IMR-90 (cell line): ENCODE results near the gene GTSE1. TPM values are rescaled to one million over a fixed set of nuclear protein-coding genes. Genes with fewer than 3 reads are reported as not detected.

Experiments used
- ATAC-seq: fragments of 200-7000 bp; cut with Tn5 transposase; 2 replicates; pipeline ENCODE4 v1.9.1; 2020; ENCODE audit warnings: low read depth, mild to moderate bottlenecking, moderate library complexity
- BruUV-seq: library from RNA; stranded (reverse); fragments of 400-500 nt; replicated peaks from 2 replicates; lab custom pipeline; 2021; lab: Mats Ljungman, UMichigan
- CTCF ChIA-PET: fragments of 300-600 bp; formaldehyde crosslinking; extraction: SDS; loops from one replicate; lab custom pipeline; 2021; ENCODE audit warnings: antibody characterized with exemption; lab: Yijun Ruan, JAX
- POLR2A ChIA-PET: fragments of 300-600 bp; sonication (Branson Sonifier 250); formaldehyde crosslinking; loops from one replicate; lab custom pipeline; 2022; ENCODE audit warnings: antibody characterized with exemption; ENCODE audit not compliant: unreplicated experiment; lab: Charles Lee
- DNase-seq: peaks from one replicate; pipeline ENCODE4 v3.0.0; 2013
- H2AFZ ChIP-seq: replicated peaks from 2 replicates; pipeline ENCODE3; 2013; ENCODE audit warnings: low read length, mild to moderate bottlenecking; ENCODE audit not compliant: poor library complexity
- H2AK5ac ChIP-seq: 2 replicates; pipeline ENCODE4 v1.6.1; 2013; ENCODE audit warnings: low read depth, low read length, inconsistent platforms
- H2AK9ac ChIP-seq: replicated peaks from 2 replicates; pipeline ENCODE3; 2013; ENCODE audit warnings: mild to moderate bottlenecking, low read depth, low read length, moderate library complexity; ENCODE audit not compliant: poor library complexity
- H2BK120ac ChIP-seq: 2 replicates; pipeline ENCODE4 v1.6.1; 2013; ENCODE audit warnings: low read depth, low read length, inconsistent platforms
- H2BK15ac ChIP-seq: 3 replicates; pipeline ENCODE4 v1.6.1; 2013; ENCODE audit warnings: low read depth, low read length, inconsistent platforms
- H2BK20ac ChIP-seq: 2 replicates; pipeline ENCODE4 v1.6.1; 2013; ENCODE audit warnings: low read depth, mild to moderate bottlenecking, inconsistent platforms, low read length, moderate library complexity
- H2BK5ac ChIP-seq: 2 replicates; pipeline ENCODE4 v1.6.1; 2013; ENCODE audit warnings: mild to moderate bottlenecking, low read depth, low read length, inconsistent platforms; ENCODE audit not compliant: poor library complexity, severe bottlenecking
- H3K14ac ChIP-seq: replicated peaks from 2 replicates; pipeline ENCODE4 v1.6.1; 2013; ENCODE audit warnings: low read depth, low read length, inconsistent platforms
- H3K18ac ChIP-seq: 2 replicates; pipeline ENCODE4 v1.6.1; 2013; ENCODE audit warnings: low read depth, low read length, control low read depth
- H3K23ac ChIP-seq: 2 replicates; pipeline ENCODE4 v1.6.1; 2013; ENCODE audit warnings: low read depth, low read length, inconsistent platforms
- H3K27ac ChIP-seq: 2 replicates; pipeline ENCODE4 v1.5.1; 2013; ENCODE audit warnings: mild to moderate bottlenecking, control low read depth, low read length; ENCODE audit not compliant: insufficient read depth
- H3K27me3 ChIP-seq: 2 replicates; pipeline ENCODE4 v1.6.1; 2013; ENCODE audit warnings: low read length; ENCODE audit not compliant: control insufficient read depth, insufficient read depth
- H3K36me3 ChIP-seq: 2 replicates; pipeline ENCODE4 v1.6.1; 2013; ENCODE audit warnings: low read length, mixed read lengths; ENCODE audit not compliant: control insufficient read depth, insufficient read depth
- H3K4ac ChIP-seq: 2 replicates; pipeline ENCODE4 v1.6.1; 2013; ENCODE audit warnings: low read depth, low read length, inconsistent platforms
- H3K4me1 ChIP-seq: 2 replicates; pipeline ENCODE4 v1.6.1; 2013; ENCODE audit warnings: low read length, mixed read lengths; ENCODE audit not compliant: control insufficient read depth, insufficient read depth
- H3K4me2 ChIP-seq: 2 replicates; pipeline ENCODE4 v1.6.1; 2013; ENCODE audit warnings: low read depth, mild to moderate bottlenecking, control low read depth, low read length, moderate library complexity
- H3K4me3 ChIP-seq: 2 replicates; pipeline ENCODE4 v1.5.1; 2013; ENCODE audit warnings: low read depth, mild to moderate bottlenecking, control low read depth, low read length, moderate library complexity; ENCODE audit not compliant: insufficient read depth
- H3K56ac ChIP-seq: 2 replicates; pipeline ENCODE4 v1.6.1; 2013; ENCODE audit warnings: low read length, inconsistent platforms; ENCODE audit not compliant: insufficient read depth; ENCODE audit errors: extremely low read depth
- H3K79me1 ChIP-seq, 2 experiments: 2 replicates each; pipeline ENCODE4 v1.6.1; 2013; ENCODE audit warnings: low read length in 2 of 2, inconsistent platforms in 1 of 2, low read depth in 1 of 2
- H3K9ac ChIP-seq: 2 replicates; pipeline ENCODE4 v1.6.1; 2013; ENCODE audit warnings: low read depth, low read length, control low read depth
- H3K9me1 ChIP-seq: 2 replicates; pipeline ENCODE4 v1.6.1; 2013; ENCODE audit warnings: low read length, inconsistent platforms; ENCODE audit not compliant: insufficient read depth
- H3K9me3 ChIP-seq: 2 replicates; pipeline ENCODE4 v1.6.1; 2013; ENCODE audit warnings: low read length; ENCODE audit not compliant: control insufficient read depth, insufficient read depth
- H4K20me1 ChIP-seq: 2 replicates; pipeline ENCODE4 v1.6.1; 2013; ENCODE audit warnings: low read length, inconsistent platforms; ENCODE audit not compliant: insufficient read depth
- H4K5ac ChIP-seq: 2 replicates; pipeline ENCODE4 v1.6.1; 2013; ENCODE audit warnings: mild to moderate bottlenecking, low read depth, low read length, control low read depth
- H4K8ac ChIP-seq, 2 experiments: 2 replicates each; pipeline ENCODE4 v1.6.1; 2013; ENCODE audit warnings: low read depth in 2 of 2, low read length in 2 of 2, control low read depth in 1 of 2, inconsistent platforms in 1 of 2
- H4K91ac ChIP-seq: 2 replicates; pipeline ENCODE4 v1.6.1; 2013; ENCODE audit warnings: low read depth, low read length, inconsistent platforms; ENCODE audit not compliant: insufficient read depth
- BHLHE40 ChIP-seq: fragments of 150-350 bp; IDR thresholded peaks from 2 replicates; pipeline ENCODE4 v1.6.1; 2016; ENCODE audit warnings: mild to moderate bottlenecking, low read depth, low read length
- CEBPB ChIP-seq: IDR thresholded peaks from 2 replicates; pipeline ENCODE4 v1.6.1; 2012; ENCODE audit warnings: low read depth, low read length, improper control_type of control experiment
- CHD1 ChIP-seq: IDR thresholded peaks from 2 replicates; pipeline ENCODE4 v1.6.1; 2012; ENCODE audit warnings: low read depth, low read length, improper control_type of control experiment
- CTCF ChIP-seq: conservative IDR thresholded peaks from 2 replicates; pipeline ENCODE4 v1.5.1; 2012; ENCODE audit warnings: mild to moderate bottlenecking, low read depth, low read length, improper control_type of control experiment
- ELK1 ChIP-seq: fragments of 150-350 bp; IDR thresholded peaks from 2 replicates; pipeline ENCODE4 v1.6.1; 2016; ENCODE audit warnings: low read depth, mild to moderate bottlenecking, low read length, moderate library complexity, borderline replicate concordance
- FOS ChIP-seq: fragments of 150-350 bp; IDR thresholded peaks from 2 replicates; pipeline ENCODE4 v1.6.1; 2016; ENCODE audit warnings: low read depth, low read length
- MAFK ChIP-seq: IDR thresholded peaks from 2 replicates; pipeline ENCODE4 v1.6.1; 2012; ENCODE audit warnings: low read depth, low read length, improper control_type of control experiment
- MAZ ChIP-seq: IDR thresholded peaks from 2 replicates; pipeline ENCODE4 v1.6.1; 2012; ENCODE audit warnings: low read depth, mild to moderate bottlenecking, low read length, improper control_type of control experiment, moderate library complexity, borderline replicate concordance
- MXI1 ChIP-seq: IDR thresholded peaks from 2 replicates; pipeline ENCODE4 v1.6.1; 2012; ENCODE audit warnings: low read depth, mild to moderate bottlenecking, low read length, moderate library complexity, borderline replicate concordance
- NFE2L2 ChIP-seq: fragments of 150-350 bp; IDR thresholded peaks from 2 replicates; pipeline ENCODE4 v1.6.1; 2016; ENCODE audit warnings: low read depth, mild to moderate bottlenecking, low read length
- POLR2A ChIP-seq: IDR thresholded peaks from 2 replicates; pipeline ENCODE4 v1.6.1; 2012; ENCODE audit warnings: mild to moderate bottlenecking, low read depth, low read length
- RAD21 ChIP-seq: IDR thresholded peaks from 2 replicates; pipeline ENCODE4 v1.6.1; 2012; ENCODE audit warnings: low read length, improper control_type of control experiment
- RCOR1 ChIP-seq: IDR thresholded peaks from 2 replicates; pipeline ENCODE4 v1.6.1; 2012; ENCODE audit warnings: mild to moderate bottlenecking, low read length, improper control_type of control experiment; ENCODE audit not compliant: insufficient replicate concordance
- RFX5 ChIP-seq: IDR thresholded peaks from 2 replicates; pipeline ENCODE4 v1.8.0; 2012; ENCODE audit warnings: low read depth, mild to moderate bottlenecking, low read length, moderate library complexity
- SMC3 ChIP-seq: fragments of 150-350 bp; IDR thresholded peaks from 2 replicates; pipeline ENCODE4 v1.6.1; 2016; ENCODE audit warnings: low read depth, mild to moderate bottlenecking, antibody characterized with exemption, low read length, moderate library complexity
- USF2 ChIP-seq: fragments of 150-350 bp; IDR thresholded peaks from 2 replicates; pipeline ENCODE4 v1.6.1; 2017; ENCODE audit warnings: mild to moderate bottlenecking, antibody characterized with exemption, low read length, low read depth
- WGBS, 2 experiments: methylation state at CpG; one replicate each; pipeline versions ENCODE4 v1.1.5 to v1.1.7; 2013; ENCODE audit warnings: missing lambda C conversion rate in 2 of 2; ENCODE audit not compliant: insufficient read length in 1 of 2; ENCODE audit errors: extremely low coverage in 2 of 2; 5-methylcytosine and 5-hydroxymethylcytosine counted together
- dilution Hi-C: fragments of 300-500 bp; cut with HindIII; formaldehyde crosslinking; loops from one replicate; pipeline ENCODE4 v1.14.3; 2018; ENCODE audit warnings: low sequenced_read_pairs; ENCODE audit not compliant: unreplicated experiment
- in situ Hi-C: fragments of 300-500 bp; cut with MboI; formaldehyde crosslinking; loops from 3 replicates; pipeline ENCODE4 v1.14.3; 2019; ENCODE audit warnings: low sequenced_read_pairs, inconsistent platforms, mixed read lengths
- intact Hi-C: fragments of 100-400 bp; cut with micrococcal nuclease; formaldehyde crosslinking; loops from 2 replicates; pipeline ENCODE4 v1.10.0; 2022
- polyA plus RNA-seq, 3 experiments: library from polyadenylated mRNA; depleted of rRNA; stranded (reverse); fragments of >200 nt; gene quantifications; 2 replicates each; pipeline ENCODE4 v1.2.3, GENCODE V29; 2012; ENCODE audit warnings: low replicate concordance in 1 of 3
- total RNA-seq: library from RNA; depleted of rRNA; stranded (reverse); fragments of >200 nt; gene quantifications from 2 replicates; pipeline ENCODE4 v1.2.3, GENCODE V29; 2012

GTSE1 gene
- total and polyA plus RNA-seq, 2 of the 4 experiments (the other 2 are of a cell fraction): 5.9 to 17.1 TPM

GRCh38 chr22:46349681-46350080 lies 53.0 kb downstream of the GTSE1 start:
- H4K20me1 ChIP-seq: peaks cover 26% of the 10 kb centered on the region
- WGBS, 2 experiments: no CpG with 5 or more reads among the region's 6 CpGs
- no peak overlapping the region for H2AFZ ChIP-seq
- TF ChIP-seq RFX5 (no peak), NFE2L2 (no peak), POLR2A (no peak), SMC3 (no peak), MXI1 (no peak), ELK1 (no peak), MAZ (no peak), CEBPB (no peak), CTCF (no peak), RCOR1 (no peak), RAD21 (no peak), FOS (no peak), BHLHE40 (no peak), USF2 (no peak), CHD1 (no peak), MAFK (no peak)
- ChIA-PET POLR2A (interaction anchor here (0.7 kb wide), 1 partner anchor 112 kb away, joined by 6 read pairs; no protein-coding TSS in a partner anchor), CTCF (interaction anchor here (0.6 to 0.7 kb wide), 3 partner anchors 11 to 202 kb away, joined by 3 to 6 read pairs (median 4); partner anchors contain the start of gene TRMU)
- no peak overlapping the region for H3K14ac ChIP-seq
- no peak overlapping the region for H3K18ac ChIP-seq
- intact Hi-C loops: no loop called here
- no peak overlapping the region for H2AK5ac ChIP-seq
- DNase-seq (no peak), ATAC-seq (no peak)
- H2BK120ac ChIP-seq: no peak overlapping the region
- H3K27me3 ChIP-seq: no peaks in the 10 kb centered on the region
- no peak overlapping the region for H3K23ac ChIP-seq
- H2BK20ac ChIP-seq: no peak overlapping the region
- no peak overlapping the region for H4K5ac ChIP-seq
- no peak overlapping the region for H4K8ac ChIP-seq
- H3K36me3 ChIP-seq: peaks cover 88% of the 10 kb centered on the region
- peaks cover 9 to 20% of the 10 kb centered on the region in 2 experiments for H3K79me1 ChIP-seq
- H3K4me3 ChIP-seq: no peak overlapping the region
- dilution Hi-C loops: no loop called here
- no peak overlapping the region for H2BK15ac ChIP-seq
- H3K56ac ChIP-seq: no peak overlapping the region
- no peak overlapping the region for H4K91ac ChIP-seq
- no peak overlapping the region for H2AK9ac ChIP-seq
- no peak overlapping the region for H3K4me2 ChIP-seq
- H3K9me1 ChIP-seq: no peaks in the 10 kb centered on the region
- no peak overlapping the region for H3K4ac ChIP-seq
- in situ Hi-C loops: loop anchor here (5.0 kb wide), 1 partner anchor 48 kb away; no protein-coding TSS in a partner anchor
- no peak overlapping the region for H2BK5ac ChIP-seq
- no peaks in the 10 kb centered on the region for H3K9me3 ChIP-seq
- H3K9ac ChIP-seq: no peak overlapping the region
- no peak overlapping the region for H3K27ac ChIP-seq
- no peaks in the 10 kb centered on the region for H3K4me1 ChIP-seq
- BruUV-seq: no TSS peak
